Measurements from ENCODE around the gene CNOT2.

Gene CNOT2, protein sequence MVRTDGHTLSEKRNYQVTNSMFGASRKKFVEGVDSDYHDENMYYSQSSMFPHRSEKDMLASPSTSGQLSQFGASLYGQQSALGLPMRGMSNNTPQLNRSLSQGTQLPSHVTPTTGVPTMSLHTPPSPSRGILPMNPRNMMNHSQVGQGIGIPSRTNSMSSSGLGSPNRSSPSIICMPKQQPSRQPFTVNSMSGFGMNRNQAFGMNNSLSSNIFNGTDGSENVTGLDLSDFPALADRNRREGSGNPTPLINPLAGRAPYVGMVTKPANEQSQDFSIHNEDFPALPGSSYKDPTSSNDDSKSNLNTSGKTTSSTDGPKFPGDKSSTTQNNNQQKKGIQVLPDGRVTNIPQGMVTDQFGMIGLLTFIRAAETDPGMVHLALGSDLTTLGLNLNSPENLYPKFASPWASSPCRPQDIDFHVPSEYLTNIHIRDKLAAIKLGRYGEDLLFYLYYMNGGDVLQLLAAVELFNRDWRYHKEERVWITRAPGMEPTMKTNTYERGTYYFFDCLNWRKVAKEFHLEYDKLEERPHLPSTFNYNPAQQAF

DNA sequence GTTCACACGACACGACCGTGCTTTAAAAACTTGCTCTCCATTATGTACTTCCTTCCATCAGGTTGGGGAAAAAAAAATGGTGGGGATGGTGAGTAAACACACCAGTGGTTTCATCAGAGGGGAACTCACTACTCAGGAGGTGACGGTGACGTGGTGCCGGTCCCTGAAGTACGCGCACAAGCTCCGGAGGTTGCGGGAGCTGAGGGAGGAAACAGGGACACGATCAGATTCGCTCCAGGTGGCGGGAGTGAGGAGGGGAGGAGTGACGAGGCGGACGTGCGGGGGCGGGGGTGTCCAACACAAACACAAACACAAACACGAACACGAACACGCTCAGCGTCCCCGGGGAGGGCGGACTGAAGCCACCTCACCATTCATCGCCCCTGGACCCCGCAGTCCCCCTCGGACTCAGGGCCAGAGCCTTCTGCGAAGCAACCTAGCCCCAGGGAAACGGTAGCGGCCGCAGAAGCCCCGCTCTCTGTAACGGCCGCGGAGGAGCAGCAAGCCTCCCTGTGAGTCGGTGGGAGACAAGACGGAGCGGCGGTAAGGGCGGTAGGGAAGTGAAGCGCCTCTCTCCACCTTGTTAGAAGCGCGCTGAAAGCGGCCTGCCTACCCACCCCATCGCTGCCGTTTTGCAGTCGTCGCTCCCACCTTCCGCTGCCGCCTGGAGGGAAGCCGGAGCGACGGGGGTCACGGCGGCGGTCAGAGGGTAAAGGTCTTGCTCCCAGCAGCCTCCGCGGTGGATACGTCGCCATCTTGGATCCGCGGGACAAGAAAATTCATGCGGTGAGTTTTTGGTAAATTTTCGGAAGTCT lies at the start of gene CNOT2:
TSS of gene CNOT2 (plus strand) at position 739 of the 815 bp plus-strand sequence. CDS start 34,794 bp downstream, outside the sequence.
- DNase-seq = peak; percentile 86 to 90

DNA sequence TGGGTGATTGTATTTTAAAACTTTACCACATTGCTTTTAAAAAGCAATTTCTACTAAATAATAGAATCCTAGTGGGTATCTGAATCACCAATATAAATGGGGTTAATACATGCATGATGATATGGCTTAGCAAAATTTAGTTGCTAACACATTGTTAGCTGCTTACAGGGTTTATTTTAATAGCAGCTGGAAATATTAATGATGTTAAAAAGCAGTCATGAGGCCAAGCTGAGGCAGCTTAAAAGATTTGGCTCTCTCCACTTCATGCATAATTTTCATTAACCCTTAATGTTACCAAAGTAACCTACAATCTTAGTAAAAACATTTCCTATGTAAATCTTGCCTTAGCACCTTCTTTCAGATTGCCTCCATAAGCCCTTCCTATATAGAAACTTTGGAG lies 49.2 kb upstream of the CNOT2 start:
- no peak for DNase-seq

DNA sequence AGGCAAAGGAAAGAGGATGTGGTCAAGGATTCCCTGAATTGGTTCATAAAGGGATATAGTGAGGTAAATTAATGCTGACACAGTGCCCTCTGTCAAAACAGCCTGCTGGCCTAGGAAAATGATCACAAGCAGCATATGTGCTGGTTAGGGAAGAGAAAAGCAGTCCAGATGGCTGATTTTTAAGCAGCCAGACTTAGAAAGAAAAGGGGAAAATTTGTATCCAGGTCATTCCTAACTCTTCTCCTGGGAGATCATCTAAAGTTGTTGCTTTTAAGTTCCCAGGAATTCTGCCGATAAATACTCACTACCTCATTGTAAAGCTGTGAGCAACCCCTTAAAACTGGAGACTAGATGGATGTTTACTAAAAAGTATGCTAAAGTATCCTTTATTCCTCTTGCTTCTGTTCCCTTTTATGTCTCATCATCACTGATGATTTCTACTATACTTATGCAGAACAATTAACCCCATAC lies 46.4 kb upstream of the CNOT2 start:
- no peak for DNase-seq

DNA sequence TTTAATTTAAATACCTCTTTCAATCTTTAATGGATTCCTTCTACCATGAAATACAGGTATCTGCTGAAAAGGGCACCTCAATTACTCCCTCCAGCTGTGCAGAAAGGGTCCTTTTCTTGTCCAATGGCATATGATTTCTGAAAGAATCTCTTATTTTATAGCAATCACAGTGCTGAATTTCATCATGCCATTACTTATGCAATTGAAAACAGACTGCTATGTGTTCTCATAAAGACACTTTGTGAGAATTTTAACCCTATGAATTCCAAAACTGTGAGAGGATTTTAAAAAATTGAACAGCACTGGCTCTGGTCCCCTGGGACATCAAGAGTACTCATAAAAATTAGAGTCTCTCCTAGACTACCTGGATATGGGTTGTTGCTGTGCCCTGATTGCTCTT lies 45.9 kb upstream of the CNOT2 start:
- no peak for DNase-seq

DNA sequence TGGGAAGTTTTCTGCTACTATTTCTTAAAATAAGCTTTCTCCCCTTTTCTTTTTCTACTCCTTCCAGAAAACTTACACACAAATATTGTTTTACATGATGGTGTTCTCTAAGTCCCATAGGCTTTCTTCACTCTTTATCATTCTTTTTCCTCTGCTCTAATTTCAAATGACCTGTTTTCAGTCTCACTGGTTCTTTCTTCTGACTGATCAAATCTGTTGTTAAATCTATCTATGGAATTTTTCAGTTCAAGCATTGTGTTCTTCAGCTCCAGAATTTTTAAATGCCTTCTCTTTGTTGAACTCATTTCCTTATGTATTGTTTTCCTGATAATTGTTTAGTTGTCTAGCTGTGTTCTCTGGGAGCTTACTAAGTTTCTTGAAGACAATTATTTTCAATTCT lies 29.5 kb upstream of the CNOT2 start:
- DNase-seq = no peak

DNA sequence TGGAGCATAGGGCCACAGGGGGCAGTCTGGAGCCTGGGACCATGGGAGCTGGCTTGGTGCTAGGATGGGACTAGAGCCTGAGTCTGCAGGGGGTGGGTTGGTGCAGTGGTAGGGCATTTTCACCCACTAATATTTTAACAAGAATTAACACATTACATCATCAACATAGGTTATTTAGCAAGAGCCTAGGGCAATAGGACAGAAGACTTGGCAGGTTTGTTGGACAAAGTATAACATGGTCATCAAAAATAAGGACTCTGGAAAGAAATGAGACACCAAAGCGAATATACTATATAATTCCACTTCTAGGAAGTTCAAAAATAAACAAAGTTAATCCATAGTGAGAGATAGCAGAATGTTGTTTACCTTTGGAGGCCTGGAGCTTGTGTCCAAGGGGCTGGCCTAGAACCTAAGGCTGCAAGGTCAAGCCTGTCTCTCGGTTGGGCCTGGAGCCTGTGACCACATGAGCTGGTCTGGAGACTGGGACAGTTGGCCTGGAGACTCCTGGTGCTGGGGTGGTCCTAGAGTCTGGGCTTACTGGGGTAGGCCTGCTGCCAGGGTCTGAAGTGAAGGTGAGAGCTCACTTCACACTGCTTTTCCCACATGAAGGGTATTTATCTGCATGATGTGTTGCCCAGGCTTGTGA lies 28.1 kb upstream of the CNOT2 start:
- no peak for DNase-seq

DNA sequence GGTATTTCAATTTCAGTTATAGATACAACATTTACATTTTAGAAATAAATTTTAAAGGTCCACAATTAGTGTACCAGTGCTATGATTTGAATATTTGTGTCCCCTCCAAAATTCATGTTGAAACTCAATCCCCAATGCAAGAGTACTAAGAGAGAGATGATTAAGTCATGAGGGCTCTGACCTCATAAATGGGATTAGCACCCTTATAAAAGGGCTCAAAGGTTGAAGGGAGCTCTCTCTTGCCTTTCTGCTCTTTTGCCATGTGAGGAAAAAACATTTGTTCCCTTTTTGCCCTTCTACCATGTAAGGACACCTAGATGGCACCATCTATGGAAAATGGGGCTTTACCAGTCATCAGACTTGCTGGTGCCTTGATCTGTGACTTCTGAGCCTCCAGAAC lies 25.8 kb upstream of the CNOT2 start:
- DNase-seq = no peak

DNA sequence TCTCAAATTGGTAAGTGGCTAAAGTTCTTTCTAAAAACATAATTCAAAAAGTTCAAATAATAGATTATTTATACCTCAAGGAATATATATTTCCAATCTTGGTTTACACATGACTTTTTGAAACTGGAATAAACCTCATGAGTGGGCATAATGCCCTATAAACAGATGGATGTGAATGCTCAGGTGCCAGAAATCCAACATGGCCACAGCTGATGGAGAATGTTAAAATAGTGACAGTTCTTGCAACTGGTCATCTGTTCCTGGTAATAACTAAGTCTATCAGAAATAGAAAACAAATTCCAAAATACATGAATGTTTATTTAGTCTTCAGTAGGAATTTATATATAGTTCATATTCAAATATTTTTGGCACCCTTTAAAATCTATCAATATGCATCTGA lies 21.6 kb upstream of the CNOT2 start:
- no peak for DNase-seq

DNA sequence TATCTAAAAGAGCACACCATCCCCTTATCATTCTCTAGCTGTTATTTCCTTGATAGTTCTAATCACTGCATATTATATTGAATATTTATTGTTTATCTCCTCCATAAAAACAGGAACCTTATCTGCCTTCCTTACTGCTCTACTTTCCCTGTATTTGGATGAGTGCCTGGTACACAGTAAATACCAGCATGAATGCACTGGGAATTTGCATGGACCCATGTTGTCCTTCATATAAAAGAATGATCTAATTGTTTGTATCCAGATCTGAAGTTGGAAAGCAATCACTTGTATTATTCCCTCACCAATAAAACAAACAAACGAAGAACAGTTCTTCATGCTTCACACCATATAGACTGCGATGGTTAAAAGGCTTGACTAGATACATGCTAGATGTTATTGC lies 15.3 kb upstream of the CNOT2 start:
- no peak for DNase-seq

DNA sequence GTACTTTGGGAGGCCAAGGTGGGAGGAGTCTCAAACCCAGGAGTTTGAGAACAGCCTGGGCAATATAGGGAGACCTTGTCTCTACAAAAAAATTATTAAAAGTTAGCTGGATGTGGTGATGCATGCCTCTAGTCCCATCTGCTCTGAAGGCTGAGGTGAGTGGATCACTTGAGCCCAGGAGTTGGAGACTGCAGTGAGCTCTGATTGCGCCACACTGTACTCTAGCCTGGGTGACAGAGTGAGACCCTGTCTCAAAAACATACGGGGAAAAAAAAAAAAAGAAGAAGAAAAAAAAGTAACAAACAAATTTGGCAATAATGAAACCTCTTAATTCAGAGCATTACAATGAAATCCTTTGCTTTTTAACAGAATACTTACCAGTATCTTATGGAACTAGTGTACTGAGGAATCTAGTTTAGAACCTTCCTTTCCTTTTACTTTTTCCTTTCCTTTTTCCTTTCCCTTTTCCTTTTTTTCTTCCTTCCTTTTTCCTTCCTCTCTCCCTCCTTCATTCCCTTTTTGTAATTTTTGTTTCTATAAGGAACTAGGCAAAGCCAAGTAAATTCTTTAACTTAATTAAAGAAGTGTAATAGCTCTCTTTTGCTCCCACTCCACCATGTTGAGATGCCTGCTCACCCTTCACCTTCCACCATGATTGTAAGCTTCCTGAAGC lies 12.2 kb upstream of the CNOT2 start:
- no peak for DNase-seq

DNA sequence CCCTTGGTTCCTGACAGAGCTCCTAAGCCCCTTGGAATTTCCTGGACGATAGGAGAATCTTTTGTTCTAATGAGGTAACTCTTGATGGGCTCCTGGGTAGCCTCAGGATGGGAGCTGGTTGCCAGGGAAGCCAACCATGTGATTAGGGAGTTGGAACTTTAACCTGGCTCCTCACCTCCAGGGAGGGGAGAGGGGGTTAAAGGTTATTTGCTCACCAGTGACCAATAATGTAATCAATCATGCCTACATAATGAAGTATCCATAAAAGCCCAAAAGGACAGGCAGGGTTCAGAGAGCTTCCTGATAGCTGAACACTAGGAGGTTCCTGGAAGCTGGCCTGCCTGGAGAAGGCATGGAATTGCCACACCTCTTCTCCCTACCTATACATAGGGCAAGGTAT lies 6.2 kb upstream of the CNOT2 start:
- no peak for DNase-seq

DNA sequence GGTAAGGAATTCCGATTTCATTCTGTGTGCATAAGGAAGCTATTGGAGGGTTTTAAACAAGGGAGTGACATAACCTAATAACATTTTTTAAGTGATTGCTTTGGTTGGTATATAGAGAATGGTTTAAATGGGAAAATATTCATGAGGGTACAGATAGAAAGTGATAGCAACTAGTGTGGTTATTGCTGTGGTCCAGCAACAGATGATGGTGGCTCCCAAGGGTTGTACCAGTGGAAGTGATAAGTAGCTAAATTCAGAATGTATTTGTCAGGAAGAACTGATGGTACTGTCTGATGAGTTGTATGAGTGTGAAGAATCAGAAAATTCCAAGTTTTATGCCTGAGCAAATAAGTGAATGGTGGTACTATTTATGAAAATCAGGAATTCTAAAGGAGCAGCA lies 2.6 kb upstream of the CNOT2 start:
- DNase-seq = no peak

DNA sequence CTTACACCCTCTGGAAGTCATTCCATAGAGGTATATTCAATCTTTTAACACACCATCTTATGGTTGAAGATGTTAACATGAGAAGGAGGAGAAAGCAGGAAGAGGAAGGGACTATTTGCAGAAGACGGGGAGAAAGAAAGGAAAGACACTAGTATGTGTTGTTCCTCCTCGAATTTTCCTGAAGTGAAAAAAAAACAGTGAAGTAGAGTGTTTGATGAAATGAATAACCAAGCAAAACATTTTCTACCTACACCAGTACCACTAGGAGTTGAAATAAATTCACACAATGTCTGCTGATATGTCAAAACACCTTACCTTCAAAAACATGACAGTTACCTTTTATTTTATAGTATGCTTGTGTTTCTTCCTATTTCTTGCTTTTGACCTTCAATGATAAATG lies 1.4 kb upstream of the CNOT2 start:
- no peak for DNase-seq

DNA sequence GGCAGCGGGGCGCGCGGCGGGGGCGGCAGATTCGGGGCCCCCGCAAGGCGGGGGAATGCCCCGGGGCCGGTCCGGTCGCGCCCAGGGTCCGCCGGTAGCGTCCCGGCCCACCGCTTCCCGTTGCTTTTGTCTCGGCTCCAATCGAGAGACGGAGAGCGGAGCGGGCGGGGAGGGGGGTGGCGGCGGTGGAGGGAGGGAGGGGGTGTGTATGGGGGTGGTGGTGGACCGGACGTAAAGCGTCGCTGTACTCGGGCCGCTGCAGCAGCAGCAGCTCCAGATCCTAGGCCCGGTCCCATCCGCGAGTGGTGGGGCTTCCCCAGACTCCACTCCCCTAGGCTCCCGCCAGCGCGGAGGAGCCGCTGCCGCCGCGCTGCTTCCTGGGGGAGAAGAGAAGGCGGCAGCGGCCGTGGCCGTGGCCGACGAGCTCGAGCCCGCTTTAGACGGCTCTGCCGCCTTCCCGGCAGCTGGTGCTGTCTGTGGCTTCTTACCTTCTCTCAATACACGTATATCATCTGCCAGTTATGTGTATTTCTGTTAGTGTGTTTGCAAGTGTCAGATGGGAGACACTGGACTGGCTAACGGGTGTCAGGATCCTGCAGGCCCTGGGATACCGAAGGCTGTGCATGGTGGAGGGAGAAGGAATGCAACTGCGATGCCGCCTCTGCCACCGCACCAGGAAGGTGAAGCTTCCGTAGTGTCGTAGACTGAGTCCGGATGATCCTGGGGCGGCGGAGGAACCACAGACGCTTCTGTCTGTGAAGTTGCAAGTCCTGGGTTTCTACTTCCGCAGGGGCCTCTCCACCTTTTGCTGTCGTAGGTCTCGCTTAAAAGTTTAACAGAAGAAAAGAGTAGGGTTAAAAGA lies 508 bp downstream of the CNOT2 start:
- peak; percentile 64 to 76 for DNase-seq

DNA sequence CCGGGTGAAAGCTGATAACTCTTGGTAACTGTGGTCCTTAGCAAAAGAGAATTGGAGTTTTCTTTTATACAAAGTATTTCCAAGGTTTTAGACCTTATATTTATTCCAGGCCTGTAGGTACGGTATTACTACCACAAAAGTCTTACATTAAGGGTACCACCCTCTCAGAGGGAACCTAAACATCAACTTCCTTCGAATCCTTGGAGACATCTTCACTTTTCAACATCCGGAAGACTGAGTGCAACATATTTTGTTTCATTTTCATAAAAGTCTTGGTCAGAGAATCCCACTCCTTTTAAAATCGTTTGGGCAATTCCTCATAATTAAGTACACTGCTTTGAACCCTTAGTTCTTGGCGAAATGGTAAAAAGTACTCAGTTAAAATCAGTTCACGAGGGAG lies 1.2 kb downstream of the CNOT2 start:
- DNase-seq = no peak

DNA sequence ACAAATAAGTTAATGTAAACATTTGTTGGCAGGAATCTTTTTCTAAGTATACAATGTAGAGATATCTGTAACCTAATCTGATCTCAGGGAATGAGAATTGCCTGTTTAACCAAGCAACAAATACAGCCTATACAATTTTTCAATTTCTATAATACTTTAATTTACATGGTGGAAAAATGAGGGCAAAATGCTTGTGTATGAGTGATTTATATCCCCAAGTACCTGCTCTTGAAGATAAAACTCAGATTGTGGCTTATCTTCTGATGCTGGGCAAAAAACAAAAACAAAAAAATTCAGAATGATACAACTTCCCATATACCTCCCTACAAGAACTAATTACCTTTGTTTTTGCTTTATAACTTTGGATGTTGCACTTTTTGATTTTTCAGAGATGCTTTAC lies 2.2 kb downstream of the CNOT2 start:
- DNase-seq = no peak

DNA sequence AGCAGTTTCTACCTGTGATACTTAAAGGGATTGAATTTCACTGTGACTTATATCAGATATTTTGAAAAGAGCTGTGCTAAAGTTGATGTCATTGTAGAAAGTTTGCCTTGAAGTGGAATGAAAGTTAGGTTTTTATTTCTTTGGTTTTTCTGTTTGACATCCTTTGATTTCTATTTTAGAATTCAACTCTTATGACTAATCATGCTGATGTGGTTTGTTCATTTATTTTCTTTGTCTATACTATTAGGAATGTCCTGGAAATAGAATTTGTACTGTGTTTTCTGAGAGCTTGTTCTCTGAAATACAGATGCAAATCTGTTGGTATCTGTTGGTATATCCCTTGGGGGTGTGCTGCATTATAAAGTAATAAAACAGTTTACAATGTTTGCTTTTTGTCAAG lies 3.3 kb downstream of the CNOT2 start:
- DNase-seq = no peak

DNA sequence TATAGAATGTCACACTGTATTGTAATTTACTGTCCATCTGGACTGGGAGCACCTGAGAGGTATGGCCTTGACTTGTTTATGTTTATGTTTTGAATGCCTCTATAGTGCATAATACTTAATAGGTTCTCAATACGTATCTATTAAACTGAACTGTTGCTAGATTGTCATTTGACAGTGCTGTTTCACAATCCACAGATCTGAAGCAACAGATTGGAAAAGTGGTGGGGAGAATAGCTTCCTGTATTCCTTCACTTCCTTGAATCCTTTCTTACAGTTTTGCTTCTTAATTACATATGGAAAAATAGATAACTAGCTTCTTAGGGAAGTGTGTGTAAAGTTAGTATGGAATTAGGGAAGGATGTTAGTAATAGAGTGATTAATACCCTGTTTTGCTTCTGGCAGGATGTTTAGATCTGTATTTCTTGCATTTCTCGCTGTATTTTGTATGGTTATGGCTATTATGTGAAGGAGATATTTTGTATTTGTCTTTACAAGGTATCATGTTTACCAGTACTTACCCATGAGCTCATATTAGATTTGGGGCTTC lies 4.5 kb downstream of the CNOT2 start:
- DNase-seq = no peak

DNA sequence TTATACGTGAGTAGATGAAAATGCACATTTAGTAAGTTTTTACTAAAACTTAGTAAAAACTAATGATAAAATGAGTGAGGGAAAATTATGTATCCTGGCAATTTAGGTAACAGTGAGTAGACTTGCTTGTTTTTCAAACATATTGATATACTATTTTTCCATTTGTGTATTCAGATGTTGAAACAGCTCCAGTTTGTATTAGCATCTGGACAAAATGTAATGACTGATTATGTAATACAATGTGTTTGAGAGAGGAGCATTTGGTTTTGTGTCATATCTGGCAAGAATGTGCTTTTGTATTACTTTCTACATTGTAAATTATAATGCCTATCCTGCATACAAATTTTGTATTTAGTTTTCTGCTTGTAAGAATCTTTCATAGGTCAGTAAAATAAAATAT lies 5.6 kb downstream of the CNOT2 start:
- DNase-seq = no peak

DNA sequence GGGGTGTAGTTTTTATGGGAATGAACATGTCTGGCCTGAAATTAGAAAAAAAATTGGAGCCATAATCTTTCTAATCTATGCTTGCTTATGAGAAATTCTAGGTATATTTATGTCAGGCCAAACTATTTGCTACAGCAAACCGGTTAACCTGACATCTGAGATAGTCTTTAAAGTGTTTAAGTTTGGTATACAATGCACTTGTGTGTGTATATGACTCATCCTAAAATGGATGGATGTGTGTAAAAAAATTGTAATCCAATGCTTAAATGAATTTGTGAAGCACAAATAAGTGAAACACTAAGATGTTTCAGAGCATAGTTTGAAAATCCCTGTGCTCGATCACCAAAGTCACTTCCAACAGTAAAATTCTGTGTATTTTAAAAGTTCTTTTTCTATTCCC lies 6.7 kb downstream of the CNOT2 start:
- DNase-seq = no peak

DNA sequence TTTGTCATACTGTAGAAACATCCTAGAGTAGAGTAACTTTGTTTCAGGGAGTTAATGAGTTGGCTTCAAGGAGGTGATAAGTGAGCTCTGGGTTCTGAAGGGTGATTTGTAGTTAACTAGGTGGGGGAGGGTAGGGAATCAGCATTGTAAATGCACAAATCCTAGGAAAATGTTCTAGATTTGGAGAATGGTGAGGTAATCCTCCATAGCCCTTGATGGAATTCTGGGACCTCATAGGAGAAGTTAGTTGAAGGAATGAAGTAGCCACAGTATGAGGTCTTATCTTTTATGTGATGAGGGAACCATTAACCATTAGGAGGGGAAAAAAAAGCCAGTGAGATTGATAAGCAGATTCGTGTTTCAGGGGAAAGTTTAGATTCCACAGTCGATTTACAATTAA lies 8.0 kb downstream of the CNOT2 start:
- no peak for DNase-seq

DNA sequence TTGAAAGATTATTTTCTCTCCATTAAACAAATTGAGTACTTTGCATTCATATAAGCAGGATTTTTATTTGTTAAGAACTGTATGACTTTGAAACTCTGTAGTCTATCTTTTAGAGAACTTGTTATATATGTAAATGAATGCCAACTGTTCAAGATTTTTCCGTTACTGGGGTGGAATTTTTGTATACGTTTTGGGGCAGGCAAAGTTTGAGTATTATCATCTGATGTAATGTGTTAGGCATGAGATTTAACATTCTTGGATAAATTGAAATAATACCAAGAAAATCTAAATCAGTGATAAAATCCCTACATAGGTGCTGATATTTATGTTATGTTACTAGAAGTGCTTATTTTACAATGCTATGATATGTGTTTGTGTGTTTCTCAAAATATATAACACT lies 8.4 kb downstream of the CNOT2 start:
- DNase-seq = no peak

Measured in CD4-positive, alpha-beta T cell treated with Interferon alpha-2 for 1 hour (primary cell).